SJSA1 (cell line): Measurements from ENCODE around the gene MOB3B. TPM values are rescaled to one million over a fixed set of nuclear protein-coding genes. Genes with fewer than 3 reads are reported as not detected.
"Not testable (repeated sequence)": the region's sequence is repeated elsewhere in the genome, so short reads cannot be mapped to it uniquely, and the experiment has no call there.

Experiments used
- DNase-seq, 2 experiments: peaks; one replicate each; pipeline ENCODE4 v3.0.0-alpha.2; 2015 to 2020; ENCODE audit warnings: low spot score in 2 of 2, low read depth in 1 of 2
- H3K27ac ChIP-seq: fragments of 250-450 bp; sonication (Bioruptor Pico); 2 replicates; pipeline ENCODE4 v1.5.1; 2020; ENCODE audit warnings: mild to moderate bottlenecking, moderate library complexity
- H3K27me3 ChIP-seq: fragments of 250-450 bp; sonication (Bioruptor Pico); replicated peaks from 2 replicates; pipeline ENCODE4 v1.5.1; 2020; ENCODE audit warnings: mild to moderate bottlenecking, moderate library complexity
- H3K36me3 ChIP-seq: fragments of 250-450 bp; sonication (Bioruptor Pico); 2 replicates; pipeline ENCODE4 v1.5.1; 2020; ENCODE audit warnings: mild to moderate bottlenecking
- H3K4me1 ChIP-seq: fragments of 250-450 bp; sonication (Bioruptor Pico); replicated peaks from 2 replicates; pipeline ENCODE4 v1.6.1; 2021; ENCODE audit warnings: mild to moderate bottlenecking
- H3K4me3 ChIP-seq: fragments of 250-450 bp; sonication (Bioruptor Pico); 2 replicates; pipeline ENCODE4 v1.5.1; 2020; ENCODE audit warnings: mild to moderate bottlenecking
- H3K9me3 ChIP-seq: fragments of 250-450 bp; sonication (Bioruptor Pico); replicated peaks from 2 replicates; pipeline ENCODE4 v1.5.1; 2020; ENCODE audit warnings: mild to moderate bottlenecking
- total RNA-seq: library from RNA; depleted of rRNA; stranded (reverse); fragments of >200 nt; shearing (Covaris generic); gene quantifications from 2 replicates; pipeline ENCODE4 v1.2.3, GENCODE V29; 2014

Gene MOB3B
- total RNA-seq, 1 experiment from 2014 or later = not detected

DNA sequence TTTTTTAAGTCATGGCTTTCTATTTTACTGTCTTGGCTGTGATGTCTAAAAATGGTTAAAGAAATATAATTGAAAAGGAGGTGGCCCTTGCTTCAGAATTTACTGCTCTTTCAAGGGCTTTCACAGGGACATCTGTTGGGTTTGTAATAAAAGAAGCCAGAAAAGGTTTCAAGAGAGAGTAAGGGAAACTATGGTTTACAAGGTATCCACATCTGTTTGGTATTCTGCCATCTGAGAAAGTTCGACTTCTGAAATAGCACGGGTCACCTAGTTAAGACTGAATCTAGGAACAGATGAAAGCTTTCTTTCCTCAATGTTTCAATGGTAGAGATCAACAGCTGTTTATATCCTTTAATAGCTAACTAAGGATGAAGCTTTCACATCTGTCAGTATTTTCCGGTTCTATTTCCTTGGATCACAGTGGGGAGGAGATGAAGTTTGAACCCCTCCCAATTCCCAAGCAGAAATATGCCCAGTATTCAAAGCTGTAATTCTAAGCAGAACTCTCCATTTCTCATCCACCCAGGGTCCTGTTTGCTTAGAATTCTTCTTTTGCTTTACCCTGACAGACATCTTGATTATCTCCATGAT is 78.3 kb downstream of the MOB3B start:
- no peak overlapping the region for H3K4me3 ChIP-seq
- H3K9me3 ChIP-seq = no peaks in the 10 kb centered on the region
- no peaks in the 10 kb centered on the region for H3K4me1 ChIP-seq
- no peak overlapping the region for H3K27ac ChIP-seq
- H3K27me3 ChIP-seq = no peaks in the 10 kb centered on the region
- H3K36me3 ChIP-seq = no peaks in the 10 kb centered on the region
- DNase-seq = no peak

DNA sequence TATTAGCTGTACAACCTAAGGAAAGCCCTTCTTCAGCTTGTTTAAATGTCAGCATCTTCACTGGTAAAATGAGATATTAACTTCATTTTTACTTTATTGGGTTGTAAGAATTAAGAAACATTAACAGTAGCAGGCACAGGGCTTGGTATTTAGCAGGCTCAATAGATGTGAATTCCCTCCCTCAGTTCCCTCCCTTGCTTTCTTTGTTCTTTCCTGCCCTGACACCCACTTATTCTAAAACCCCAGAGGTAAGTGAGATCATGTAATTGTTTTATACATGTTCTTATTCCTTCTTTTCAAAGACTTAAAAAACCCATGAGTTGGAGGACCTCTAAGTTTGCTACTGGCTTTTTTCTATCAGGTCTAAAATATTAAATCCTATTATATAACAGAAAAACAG is 78.9 kb downstream of the MOB3B start:
- no peak for DNase-seq
- H3K27ac ChIP-seq = no peak overlapping the region
- no peaks in the 10 kb centered on the region for H3K36me3 ChIP-seq
- H3K9me3 ChIP-seq = no peaks in the 10 kb centered on the region
- H3K27me3 ChIP-seq = no peaks in the 10 kb centered on the region
- no peaks in the 10 kb centered on the region for H3K4me1 ChIP-seq
- H3K4me3 ChIP-seq = no peak overlapping the region

DNA sequence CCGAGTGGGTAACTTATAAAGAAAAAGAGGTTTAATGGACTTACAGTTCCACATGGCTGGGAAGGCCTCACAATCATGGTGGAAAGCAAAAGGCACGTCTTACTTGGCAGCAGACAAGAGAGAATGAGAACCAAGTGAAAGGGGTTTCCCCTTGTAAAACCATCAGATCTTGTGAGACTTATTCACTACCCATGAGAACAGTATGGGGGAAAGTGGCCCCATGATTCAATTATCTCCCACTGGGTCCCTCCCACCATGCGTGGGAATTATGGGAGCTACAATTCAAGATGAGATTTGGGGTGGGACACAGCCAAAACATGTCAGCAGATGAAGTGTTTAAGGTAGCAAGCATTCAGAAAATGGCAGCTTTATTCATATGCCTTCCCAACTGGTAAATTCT is 81.3 kb downstream of the MOB3B start:
- not testable (repeated sequence) for H3K4me1 ChIP-seq, H3K4me3 ChIP-seq, H3K36me3 ChIP-seq, DNase-seq, H3K27me3 ChIP-seq, H3K27ac ChIP-seq, H3K9me3 ChIP-seq

DNA sequence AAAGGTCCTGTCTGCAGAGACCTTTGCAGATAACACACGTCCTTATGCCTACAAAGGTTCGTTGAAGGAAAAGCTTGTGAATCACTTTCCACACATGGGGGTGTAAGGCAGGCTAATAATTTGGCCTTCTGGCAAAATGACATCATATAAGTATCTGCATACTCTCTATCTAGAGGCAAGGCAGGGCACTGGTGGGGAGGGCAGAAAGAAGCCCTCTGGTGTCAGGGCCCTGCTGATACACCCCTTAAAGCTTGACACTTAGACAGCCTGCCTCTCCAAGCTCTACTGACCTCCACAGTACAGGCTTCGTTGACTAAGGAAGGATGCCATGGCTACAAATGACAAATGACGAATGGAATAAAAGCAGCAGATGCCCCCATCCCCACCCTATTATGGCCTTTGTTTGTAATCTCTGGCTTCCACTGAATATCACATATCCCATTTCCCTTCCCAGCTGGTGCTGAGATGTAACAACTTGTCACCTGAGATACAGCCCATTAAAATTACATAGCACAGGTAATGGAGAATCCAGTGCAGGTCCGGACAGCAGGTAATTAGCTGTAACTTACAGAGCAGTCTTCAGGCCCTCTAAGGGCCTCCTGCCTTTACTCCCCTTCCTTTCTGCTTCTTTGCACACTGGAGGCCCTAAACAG is 82.5 kb downstream of the MOB3B start:
- Histone ChIP-seq H3K9me3 (no peaks in the 10 kb centered on the region), H3K4me1 (no peaks in the 10 kb centered on the region), H3K27ac (no peak overlapping the region), H3K27me3 (no peaks in the 10 kb centered on the region), H3K36me3 (no peaks in the 10 kb centered on the region), H3K4me3 (no peak overlapping the region)
- DNase-seq = no peak

DNA sequence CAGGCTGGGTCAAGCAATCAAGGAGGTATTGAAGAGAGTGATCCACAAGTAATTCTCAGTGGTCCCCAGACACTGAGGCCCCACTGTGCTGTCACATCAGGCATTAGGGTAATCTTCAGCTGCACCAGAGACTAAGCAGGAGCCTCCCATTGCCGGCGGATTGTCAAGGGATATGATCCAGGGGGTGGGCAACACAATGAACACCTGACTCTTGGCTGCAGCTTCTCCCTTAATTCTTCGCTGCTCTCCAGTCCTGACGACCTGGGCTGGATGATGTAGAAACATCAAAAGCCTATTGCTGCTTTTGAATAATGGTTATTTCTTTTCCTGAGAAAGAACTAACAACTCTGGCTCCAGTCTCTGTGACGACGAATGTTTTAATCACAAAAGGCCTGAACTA is 83.9 kb downstream of the MOB3B start:
- DNase-seq = no peak
- Histone ChIP-seq H3K27ac (no peak overlapping the region), H3K4me3 (no peak overlapping the region), H3K9me3 (no peaks in the 10 kb centered on the region), H3K4me1 (no peaks in the 10 kb centered on the region), H3K36me3 (no peaks in the 10 kb centered on the region), H3K27me3 (no peaks in the 10 kb centered on the region)

DNA sequence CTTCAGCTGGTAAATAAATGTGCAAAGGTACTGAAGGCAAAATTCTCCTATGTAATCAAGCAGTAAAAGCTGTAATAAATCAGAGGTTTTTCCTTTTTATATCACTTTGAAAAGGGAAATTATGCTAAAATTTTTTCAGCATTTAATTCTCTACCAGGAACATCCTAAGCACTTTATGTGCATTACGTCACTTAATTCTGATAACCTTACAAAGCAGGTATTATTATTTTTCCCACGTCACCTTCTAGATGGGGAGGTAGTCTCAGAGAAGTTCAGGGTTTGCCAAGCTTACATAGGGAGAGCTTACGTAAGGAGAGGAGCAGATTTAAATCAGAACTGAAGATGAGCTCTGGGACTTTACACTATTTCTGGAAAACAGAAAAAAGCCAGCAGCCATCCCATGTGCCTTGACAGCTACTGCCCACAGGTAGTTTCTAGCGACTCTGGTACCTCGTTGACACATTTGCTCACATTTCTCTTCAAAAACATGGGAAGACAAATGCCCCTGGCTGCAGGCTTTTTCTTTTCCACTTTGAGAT is 84.5 kb downstream of the MOB3B start:
- no peak overlapping the region for H3K27ac ChIP-seq
- H3K27me3 ChIP-seq = no peaks in the 10 kb centered on the region
- no peak for DNase-seq
- no peaks in the 10 kb centered on the region for H3K36me3 ChIP-seq
- H3K4me3 ChIP-seq = no peak overlapping the region
- no peaks in the 10 kb centered on the region for H3K9me3 ChIP-seq
- H3K4me1 ChIP-seq = no peaks in the 10 kb centered on the region

DNA sequence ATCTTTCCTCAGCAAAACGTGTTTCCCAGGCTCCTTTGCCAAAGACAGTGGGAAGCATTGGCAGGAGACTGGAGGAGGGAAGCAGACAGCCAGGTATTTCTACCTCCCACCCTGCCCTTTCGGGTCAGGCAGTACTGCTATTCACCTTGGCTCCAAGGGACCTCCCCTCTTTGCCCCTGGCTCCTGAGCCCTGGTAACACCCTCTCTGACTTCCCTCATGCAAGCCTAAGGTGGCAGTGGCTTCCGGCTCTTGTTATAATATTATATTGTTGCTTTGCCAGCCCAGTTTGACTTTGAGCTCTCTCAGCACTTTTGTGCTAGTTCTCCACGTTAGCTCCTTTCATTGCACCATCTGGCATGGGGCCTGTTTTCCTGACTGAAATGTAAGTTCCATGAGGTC is 87.2 kb downstream of the MOB3B start:
- no peak for DNase-seq
- Histone ChIP-seq H3K9me3 (no peaks in the 10 kb centered on the region), H3K36me3 (no peaks in the 10 kb centered on the region), H3K27ac (no peak overlapping the region), H3K4me3 (no peak overlapping the region), H3K27me3 (no peaks in the 10 kb centered on the region), H3K4me1 (no peaks in the 10 kb centered on the region)

DNA sequence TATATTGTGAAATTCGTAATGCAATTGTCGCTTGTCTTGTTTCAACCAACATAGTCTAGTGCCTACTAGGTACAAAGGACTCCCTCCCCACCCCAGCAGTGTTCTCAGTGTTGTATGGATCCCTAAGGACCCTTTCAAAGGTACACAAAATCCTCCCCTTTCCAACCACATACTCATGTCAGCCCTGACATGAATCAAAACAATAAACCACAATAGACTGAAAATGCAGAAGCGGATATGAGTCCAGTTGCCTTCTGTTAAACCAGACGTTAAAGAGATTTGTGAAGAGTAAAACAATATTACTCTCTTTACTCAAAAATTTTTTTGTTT is 87.9 kb downstream of the MOB3B start:
- no peak overlapping the region for H3K4me3 ChIP-seq
- no peaks in the 10 kb centered on the region for H3K4me1 ChIP-seq
- no peaks in the 10 kb centered on the region for H3K27me3 ChIP-seq
- no peaks in the 10 kb centered on the region for H3K9me3 ChIP-seq
- H3K36me3 ChIP-seq = no peaks in the 10 kb centered on the region
- H3K27ac ChIP-seq = no peak overlapping the region
- no peak for DNase-seq

DNA sequence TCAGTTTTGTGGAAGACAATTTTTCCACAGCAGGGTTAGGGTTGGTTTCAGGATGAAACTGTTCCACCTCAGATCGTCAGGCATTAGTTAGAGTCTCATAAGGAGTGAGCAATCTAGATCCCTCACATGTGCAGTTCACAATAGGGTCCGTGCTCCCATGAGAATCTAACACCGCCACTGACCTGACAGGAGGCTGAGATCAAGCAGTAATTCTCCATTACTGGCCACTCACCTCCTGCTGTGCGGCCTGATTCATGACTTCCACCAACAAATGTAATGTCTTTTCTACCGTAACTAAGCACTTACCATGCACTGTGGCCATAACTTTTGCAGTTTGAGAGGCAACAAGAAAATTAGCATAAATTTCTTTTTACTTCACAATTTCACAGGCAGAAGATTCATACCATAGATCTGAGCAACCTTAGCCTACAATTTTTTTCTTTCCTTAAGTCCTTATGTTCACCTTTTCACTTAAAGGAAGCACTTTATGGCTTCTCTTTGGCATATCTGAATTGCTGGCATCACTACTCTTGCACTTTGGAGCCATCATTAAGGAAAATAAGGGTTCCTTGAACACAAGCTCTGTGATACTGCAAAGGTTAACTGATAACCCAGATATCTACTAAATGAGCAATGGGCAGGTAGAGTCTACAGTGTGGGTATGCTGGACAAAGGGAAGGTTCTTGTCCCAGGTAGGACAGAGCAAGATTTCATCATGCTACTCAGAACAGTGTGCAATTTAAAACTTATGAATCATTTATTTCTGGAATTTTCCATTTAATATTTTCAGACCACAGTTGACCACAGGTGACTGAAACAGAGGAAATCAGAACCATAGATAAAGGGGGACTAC is 88.5 kb downstream of the MOB3B start:
- no peak for DNase-seq
- no peaks in the 10 kb centered on the region for H3K4me1 ChIP-seq
- no peaks in the 10 kb centered on the region for H3K36me3 ChIP-seq
- H3K9me3 ChIP-seq = no peaks in the 10 kb centered on the region
- no peak overlapping the region for H3K4me3 ChIP-seq
- H3K27ac ChIP-seq = no peak overlapping the region
- no peaks in the 10 kb centered on the region for H3K27me3 ChIP-seq

DNA sequence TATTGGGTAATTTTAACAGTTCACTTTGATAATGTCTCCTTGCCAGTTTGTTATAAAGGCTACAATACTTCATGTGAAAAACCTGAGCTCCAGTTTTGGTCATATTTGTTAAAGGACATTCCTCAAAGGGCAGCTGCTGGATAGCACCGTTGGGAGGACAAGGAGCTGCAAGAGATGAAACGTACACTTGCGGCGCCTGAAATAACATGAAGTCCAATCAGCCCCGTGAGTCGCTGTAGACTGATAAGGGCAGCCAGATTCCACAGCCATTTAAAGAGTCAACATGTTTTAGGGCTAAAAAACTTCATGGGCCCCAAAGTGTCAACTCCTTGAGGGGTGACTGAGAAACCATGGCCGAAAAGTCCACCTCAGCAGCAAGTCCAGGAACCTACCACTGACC is 91.1 kb downstream of the MOB3B start:
- H3K27ac ChIP-seq = no peak overlapping the region
- no peak for DNase-seq
- no peaks in the 10 kb centered on the region for H3K27me3 ChIP-seq
- H3K4me1 ChIP-seq = no peaks in the 10 kb centered on the region
- no peaks in the 10 kb centered on the region for H3K36me3 ChIP-seq
- H3K4me3 ChIP-seq = no peak overlapping the region
- no peaks in the 10 kb centered on the region for H3K9me3 ChIP-seq

DNA sequence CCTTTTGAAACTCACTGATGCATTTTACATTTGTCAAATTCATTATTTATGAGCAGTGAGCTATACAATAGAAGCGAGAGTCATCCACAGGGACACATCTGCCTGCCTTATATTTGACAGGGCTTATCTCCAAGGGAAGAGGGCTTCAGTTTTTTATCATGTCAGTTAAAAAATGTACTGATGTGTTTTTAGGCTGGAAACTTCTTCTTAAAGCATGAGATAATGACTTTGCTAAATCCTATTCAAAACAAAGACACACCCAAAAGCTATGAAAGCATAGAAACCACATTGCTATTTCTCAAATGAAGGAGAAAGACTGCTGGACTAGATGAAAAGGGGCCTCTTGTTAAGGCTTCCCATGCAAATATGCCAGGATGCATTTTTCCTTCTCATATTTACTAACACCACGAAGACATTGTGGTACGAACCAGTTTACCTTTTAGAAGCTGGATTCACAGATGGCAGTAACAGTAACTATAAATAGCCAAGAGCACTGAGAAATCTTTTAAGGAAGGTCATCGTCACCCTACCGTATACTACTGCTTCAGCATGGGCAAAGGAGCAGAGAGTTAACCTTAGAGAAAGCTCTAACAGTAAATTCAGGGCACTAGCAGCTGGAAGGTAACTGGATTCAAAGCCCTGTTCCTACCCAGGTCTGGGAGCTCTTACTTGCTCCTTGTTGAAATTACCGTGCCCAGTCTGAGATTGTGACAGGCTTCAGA is 91.8 kb downstream of the MOB3B start:
- Histone ChIP-seq H3K9me3 (no peaks in the 10 kb centered on the region), H3K27me3 (no peaks in the 10 kb centered on the region), H3K4me1 (no peaks in the 10 kb centered on the region), H3K27ac (no peak overlapping the region), H3K4me3 (no peak overlapping the region), H3K36me3 (no peaks in the 10 kb centered on the region)
- peak in 1 of 2 experiments; percentile 1 for DNase-seq

DNA sequence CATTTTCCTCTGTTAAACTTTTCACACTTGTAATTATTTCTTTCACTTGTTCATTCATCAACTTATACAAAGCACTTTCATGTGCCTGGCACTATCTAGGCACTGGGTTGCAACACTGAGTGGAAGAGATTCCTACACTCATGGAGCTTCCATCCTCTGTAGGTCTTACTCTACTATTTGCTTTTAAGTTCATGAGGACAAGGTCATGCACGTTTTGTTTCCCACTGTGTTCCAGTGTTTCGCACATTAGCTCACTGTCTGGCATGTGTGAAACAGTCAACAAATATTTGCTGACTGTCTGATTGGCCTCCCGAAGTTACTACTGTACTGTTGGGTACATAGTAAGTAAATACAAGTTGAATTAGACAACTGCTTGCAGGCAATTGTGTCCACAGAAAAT is 93.4 kb downstream of the MOB3B start:
- Histone ChIP-seq H3K4me3 (no peak overlapping the region), H3K9me3 (no peaks in the 10 kb centered on the region), H3K4me1 (no peaks in the 10 kb centered on the region), H3K27me3 (no peaks in the 10 kb centered on the region), H3K36me3 (no peaks in the 10 kb centered on the region), H3K27ac (no peak overlapping the region)
- no peak for DNase-seq

DNA sequence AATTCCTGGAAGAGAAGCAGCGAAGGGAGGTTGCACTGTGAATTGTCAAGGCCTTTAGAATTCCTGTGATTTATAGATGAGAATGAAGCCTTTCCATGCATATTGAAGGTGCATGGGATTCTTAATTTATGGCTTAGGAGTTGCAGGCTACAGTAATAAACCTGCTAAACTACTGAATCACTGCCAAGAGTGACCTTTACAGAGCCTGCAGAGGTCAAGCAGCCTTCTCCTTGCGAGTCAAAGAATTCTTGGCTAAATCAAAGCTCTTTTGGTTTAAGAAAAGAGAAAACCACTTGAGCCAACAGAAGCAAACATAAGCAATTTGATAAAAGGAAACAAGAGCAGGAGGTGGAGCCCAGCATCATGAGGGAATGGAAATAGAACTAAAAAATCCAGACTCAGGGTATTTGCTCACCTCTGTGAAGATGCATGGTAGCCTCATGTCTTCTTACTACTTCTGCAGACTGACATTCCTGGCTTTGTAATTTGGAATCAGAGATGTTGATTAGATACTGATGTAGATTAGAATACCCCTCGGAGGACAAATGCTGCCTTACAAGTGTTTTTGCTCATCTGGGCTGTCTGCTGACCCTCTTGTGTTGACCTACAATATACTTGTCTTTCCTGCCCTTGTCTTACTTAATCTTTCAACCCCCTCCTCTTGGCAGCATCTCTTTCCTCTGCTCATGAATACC is 95.8 kb downstream of the MOB3B start:
- H3K4me1 ChIP-seq = no peaks in the 10 kb centered on the region
- no peak overlapping the region for H3K4me3 ChIP-seq

More for the DNA sequence above, 95.8 kb downstream of the MOB3B start:
- DNase-seq = no peak
- Histone ChIP-seq H3K36me3 (no peaks in the 10 kb centered on the region), H3K27me3 (no peaks in the 10 kb centered on the region), H3K9me3 (no peaks in the 10 kb centered on the region), H3K27ac (no peak overlapping the region)
